Measurements from ENCODE around the gene STMN3. TPM values are rescaled to one million over a fixed set of nuclear protein-coding genes. Genes with fewer than 3 reads are reported as not detected.

Gene STMN3
- total RNA-seq, 1 experiment from 2014 or later: 42.7 TPM

- no peak for TF ChIP-seq SIN3A (IDR thresholded peaks at IDR 0.05; ENCODE audit: borderline replicate concordance, insufficient read depth, low read depth, low read length)
- TF ChIP-seq, protein P1, sequence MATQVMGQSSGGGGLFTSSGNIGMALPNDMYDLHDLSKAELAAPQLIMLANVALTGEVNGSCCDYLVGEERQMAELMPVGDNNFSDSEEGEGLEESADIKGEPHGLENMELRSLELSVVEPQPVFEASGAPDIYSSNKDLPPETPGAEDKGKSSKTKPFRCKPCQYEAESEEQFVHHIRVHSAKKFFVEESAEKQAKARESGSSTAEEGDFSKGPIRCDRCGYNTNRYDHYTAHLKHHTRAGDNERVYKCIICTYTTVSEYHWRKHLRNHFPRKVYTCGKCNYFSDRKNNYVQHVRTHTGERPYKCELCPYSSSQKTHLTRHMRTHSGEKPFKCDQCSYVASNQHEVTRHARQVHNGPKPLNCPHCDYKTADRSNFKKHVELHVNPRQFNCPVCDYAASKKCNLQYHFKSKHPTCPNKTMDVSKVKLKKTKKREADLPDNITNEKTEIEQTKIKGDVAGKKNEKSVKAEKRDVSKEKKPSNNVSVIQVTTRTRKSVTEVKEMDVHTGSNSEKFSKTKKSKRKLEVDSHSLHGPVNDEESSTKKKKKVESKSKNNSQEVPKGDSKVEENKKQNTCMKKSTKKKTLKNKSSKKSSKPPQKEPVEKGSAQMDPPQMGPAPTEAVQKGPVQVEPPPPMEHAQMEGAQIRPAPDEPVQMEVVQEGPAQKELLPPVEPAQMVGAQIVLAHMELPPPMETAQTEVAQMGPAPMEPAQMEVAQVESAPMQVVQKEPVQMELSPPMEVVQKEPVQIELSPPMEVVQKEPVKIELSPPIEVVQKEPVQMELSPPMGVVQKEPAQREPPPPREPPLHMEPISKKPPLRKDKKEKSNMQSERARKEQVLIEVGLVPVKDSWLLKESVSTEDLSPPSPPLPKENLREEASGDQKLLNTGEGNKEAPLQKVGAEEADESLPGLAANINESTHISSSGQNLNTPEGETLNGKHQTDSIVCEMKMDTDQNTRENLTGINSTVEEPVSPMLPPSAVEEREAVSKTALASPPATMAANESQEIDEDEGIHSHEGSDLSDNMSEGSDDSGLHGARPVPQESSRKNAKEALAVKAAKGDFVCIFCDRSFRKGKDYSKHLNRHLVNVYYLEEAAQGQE (IDR thresholded peaks at IDR 0.05; ENCODE audit: insufficient read depth in 1 of 2, low read depth in 2 of 2, low read length in 1 of 2): no peak
- no peak for TF ChIP-seq POLR2AphosphoS5 (IDR thresholded peaks at IDR 0.05; ENCODE audit: low read depth, low read length)
- no peak for TF ChIP-seq CTCF (IDR thresholded peaks at IDR 0.05)
- no peak for TF ChIP-seq TCF7L2 (IDR thresholded peaks at IDR 0.05; ENCODE audit: low read depth, low read length)
- Histone ChIP-seq H3K36me3 (ENCODE audit: control insufficient read depth, insufficient read depth, low read length) (no peaks in the 10 kb centered on the region), H3K9me3 (ENCODE audit: control insufficient read depth, insufficient read depth, low read depth, low read length) (no peaks in the 10 kb centered on the region), H3K4me3 (ENCODE audit: low read depth in 2 of 2, low read length in 2 of 2) (no peak overlapping the region), H3K27me3 (ENCODE audit: control insufficient read depth, insufficient read depth, low read length) (no peaks in the 10 kb centered on the region), H3K27ac (ENCODE audit: low read length) (no peak overlapping the region), H3K4me1 (ENCODE audit: control insufficient read depth, insufficient read depth, low read length) (no peaks in the 10 kb centered on the region)
- BruUV-seq (replicated peaks): no TSS peak
- ChIA-PET CTCF (no interaction called here), POLR2A (no interaction called here)
- in situ Hi-C loops (cut with HindIII; ENCODE audit: low pct_unique_long_range_greater_than_20kb, low sequenced_read_pairs) (loop anchor here (10.0 kb wide), 1 partner anchor 56 kb away; the partner anchor contains the start of gene PTK6), intact Hi-C loops (cut with micrococcal nuclease; ENCODE audit: unreplicated experiment) (no loop called here)
- DNase-seq (ENCODE audit: low read depth, low spot score) (no peak), ATAC-seq (no peak)
These were observed 62.1 kb downstream of the STMN3 start for GRCh38 chr20:63591147-63591533.

GRCh38 chr20:63590218-63591146 lies 62.7 kb downstream of the STMN3 start:
- ChIA-PET POLR2A (no interaction called here), CTCF (interaction anchor here (0.5 kb wide), 1 partner anchor 15 kb away, joined by 7 read pairs; no protein-coding TSS in a partner anchor)
- in situ Hi-C loops (cut with HindIII; ENCODE audit: low pct_unique_long_range_greater_than_20kb, low sequenced_read_pairs): loop anchor here (10.0 kb wide), 1 partner anchor 56 kb away; the partner anchor contains the start of gene PTK6
- no TSS peak for BruUV-seq (replicated peaks)
- Histone ChIP-seq H3K36me3 (ENCODE audit: control insufficient read depth, insufficient read depth, low read length) (no peaks in the 10 kb centered on the region), H3K27me3 (ENCODE audit: control insufficient read depth, insufficient read depth, low read length) (no peaks in the 10 kb centered on the region), H3K27ac (ENCODE audit: low read length) (no peak overlapping the region), H3K4me3 (ENCODE audit: low read depth in 2 of 2, low read length in 2 of 2) (no peak overlapping the region), H3K9me3 (ENCODE audit: control insufficient read depth, insufficient read depth, low read depth, low read length) (no peaks in the 10 kb centered on the region), H3K4me1 (ENCODE audit: control insufficient read depth, insufficient read depth, low read length) (no peaks in the 10 kb centered on the region)
- intact Hi-C loops (cut with micrococcal nuclease; ENCODE audit: unreplicated experiment): no loop called here
- TF ChIP-seq SIN3A (IDR thresholded peaks at IDR 0.05; ENCODE audit: borderline replicate concordance, insufficient read depth, low read depth, low read length) (no peak), POLR2AphosphoS5 (IDR thresholded peaks at IDR 0.05; ENCODE audit: low read depth, low read length) (no peak), CTCF (IDR thresholded peaks at IDR 0.05) (no peak), TCF7L2 (IDR thresholded peaks at IDR 0.05; ENCODE audit: low read depth, low read length) (no peak)
- TF ChIP-seq, protein P1 (IDR thresholded peaks at IDR 0.05; ENCODE audit: insufficient read depth in 1 of 2, low read depth in 2 of 2, low read length in 1 of 2): no peak
- DNase-seq (ENCODE audit: low read depth, low spot score) (no peak), ATAC-seq (no peak)
